GM18499 (cell line): Measurements from ENCODE around the gene GDAP2.

Experiments used
- ATAC-seq: cut with Tn5 transposase; IDR thresholded peaks from one replicate; pipeline ENCODE4 v1.9.1; 2021; ENCODE audit warnings: moderate number of reproducible peaks; ENCODE audit not compliant: insufficient read depth, unreplicated experiment

GDAP2 gene

DNA sequence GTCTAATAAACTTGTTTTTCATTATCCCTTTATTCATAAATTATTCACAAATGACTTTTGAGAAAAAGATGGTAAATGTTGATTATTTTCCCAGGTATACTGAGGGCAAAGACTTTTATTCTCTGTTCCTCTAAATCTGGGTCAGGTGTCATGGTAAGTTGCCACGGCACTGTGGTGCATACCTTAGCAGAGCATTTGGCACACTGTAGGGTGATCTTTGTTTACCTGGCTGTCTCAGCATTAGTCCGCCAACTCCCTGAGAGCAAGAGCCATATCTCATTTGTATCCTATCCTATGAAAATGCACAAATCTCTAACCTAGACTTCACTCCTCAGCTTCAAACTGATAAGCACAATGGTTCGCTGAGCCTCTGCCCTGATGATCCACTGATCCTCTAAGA lies 24.9 kb downstream of the GDAP2 start:
- no peak for ATAC-seq

DNA sequence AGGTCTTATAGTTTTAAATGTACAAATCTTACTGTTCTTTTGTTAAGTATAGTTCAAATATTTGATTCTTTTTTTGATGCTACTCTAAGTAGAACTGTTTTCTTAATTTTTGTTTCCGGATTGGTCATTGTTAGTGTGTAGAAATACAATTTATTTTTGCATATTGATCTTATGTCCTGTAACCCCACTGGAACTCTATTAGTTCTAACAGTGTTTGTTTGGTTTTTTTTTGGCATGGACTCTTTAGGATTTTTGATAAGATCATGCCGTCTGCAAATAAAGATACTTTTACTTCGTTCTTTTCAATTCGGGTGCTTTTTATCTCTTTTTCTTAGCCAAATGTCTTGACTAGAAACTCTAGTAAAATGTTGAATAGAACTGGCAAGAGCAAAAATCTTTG lies 26.5 kb downstream of the GDAP2 start:
- no peak for ATAC-seq

DNA sequence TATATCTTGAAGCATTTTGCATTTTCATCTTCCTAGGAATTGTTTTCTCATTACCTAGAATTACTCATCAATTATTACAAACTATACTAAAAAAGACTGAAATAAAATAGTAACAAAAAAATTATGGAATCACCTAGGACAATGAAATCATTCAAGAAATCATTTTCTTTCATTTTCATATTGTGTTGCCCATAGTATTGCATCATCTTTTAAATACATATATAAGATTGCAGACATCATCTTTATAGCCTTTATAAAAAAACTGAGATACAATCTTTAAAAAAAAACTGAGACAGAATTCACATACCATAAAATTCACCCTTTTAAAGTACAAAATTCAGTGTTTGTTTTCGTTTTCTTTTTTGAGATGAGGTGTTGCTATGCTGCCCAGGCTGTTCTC lies 29.6 kb downstream of the GDAP2 start:
- no peak for ATAC-seq

DNA sequence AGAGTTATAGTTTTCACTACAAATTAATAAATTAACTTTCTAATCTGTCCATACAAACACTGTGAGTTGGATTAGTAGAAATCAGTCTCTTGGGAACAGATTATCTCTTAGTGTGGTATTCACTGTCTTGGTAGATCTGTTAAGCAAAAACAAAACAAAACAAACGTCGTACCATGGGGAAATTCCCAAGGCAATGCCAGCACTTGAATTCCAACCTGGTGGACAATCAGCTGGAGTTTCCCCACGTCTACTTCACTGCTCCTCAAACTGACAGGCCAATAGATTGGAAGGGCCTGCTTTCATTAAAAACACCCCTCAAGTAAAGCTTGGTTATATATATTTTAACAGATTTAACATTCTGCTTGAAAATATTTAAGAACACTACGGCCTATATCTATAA lies 31.9 kb downstream of the GDAP2 start:
- no peak for ATAC-seq

DNA sequence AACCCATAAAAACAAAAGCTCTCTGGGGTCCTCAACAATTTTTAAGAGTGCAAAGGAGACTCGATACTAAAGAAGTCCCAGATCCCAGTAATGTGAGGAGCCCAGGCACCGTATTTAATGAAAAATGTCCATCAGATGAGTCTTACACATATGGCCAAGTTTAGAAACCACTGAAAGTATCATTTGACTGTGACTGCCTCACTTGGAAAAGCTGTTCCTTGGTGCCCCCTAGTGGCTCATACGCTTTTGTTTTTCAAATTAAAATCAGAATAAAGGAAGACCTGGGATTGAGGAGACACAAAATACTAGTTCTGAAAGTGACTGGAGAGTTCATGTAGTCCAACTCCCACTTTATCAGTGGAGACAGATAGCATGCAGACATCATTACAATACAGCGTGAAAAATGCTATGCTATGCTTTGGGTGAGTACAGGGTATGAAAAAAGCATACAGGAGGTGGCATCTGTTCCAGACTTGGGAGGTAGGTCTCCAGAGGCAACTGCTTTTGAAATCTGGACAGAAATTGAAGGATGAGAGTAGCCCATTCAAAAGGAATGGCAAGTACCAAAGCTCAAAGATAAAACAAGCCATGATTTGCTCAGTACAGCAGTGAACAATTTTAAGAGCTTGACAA lies 33.8 kb downstream of the GDAP2 start:
- ATAC-seq = peak; percentile 77

DNA sequence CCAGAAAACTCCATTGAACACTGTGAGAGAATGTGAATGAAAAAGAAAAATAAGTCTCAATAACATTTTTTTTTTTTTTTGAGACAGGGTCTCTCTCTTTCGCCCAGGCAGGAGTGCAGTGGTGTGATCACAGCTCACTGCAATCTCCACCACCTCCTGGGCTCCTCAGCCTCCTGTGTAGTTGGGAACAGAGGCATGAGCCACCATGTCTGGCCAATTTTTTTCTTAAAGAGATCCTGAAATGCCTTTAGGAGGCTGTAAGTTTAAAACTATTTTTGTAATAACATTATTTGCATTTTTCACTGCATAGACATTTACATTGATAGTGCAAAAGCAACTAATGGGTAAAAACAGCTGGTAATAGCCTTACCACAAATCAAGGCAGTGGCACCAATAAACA lies 35.3 kb downstream of the GDAP2 start:
- ATAC-seq = no peak

DNA sequence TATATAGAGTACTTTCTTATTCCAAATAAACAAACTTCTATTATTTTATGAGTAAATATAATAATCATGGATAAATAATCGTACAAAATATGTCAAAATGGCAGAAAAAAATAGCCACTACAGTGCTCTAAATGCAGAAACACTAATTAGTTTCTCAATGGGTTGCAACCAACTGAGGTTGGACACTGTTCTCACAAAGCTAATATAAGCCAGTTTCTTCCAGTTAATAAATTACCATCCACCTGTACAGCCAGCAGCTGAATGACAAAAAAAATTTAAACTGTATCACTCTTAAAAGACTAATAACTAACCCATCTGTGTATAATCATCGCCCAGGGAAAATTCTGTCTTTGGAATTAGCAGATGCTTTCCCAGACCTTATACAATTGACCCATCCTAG lies 36.9 kb downstream of the GDAP2 start:
- ATAC-seq = no peak

DNA sequence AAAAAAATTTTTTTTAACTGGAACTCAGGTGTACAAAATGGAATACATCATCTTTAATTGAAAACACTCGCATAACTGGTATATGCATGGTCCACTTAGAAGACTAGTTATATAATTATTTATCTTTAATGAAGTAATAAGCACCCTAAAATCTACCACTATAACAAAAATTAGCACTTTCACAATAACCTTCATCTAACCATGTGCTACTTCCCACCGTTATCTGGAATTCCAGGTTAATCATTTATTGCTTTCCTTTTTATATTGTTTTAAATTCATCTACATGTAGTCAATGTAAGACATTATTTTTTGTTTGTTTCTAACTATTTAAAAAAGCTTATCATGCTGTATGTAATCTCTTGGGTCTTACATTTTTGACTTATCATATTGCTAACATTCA lies 39.0 kb downstream of the GDAP2 start:
- no peak for ATAC-seq

DNA sequence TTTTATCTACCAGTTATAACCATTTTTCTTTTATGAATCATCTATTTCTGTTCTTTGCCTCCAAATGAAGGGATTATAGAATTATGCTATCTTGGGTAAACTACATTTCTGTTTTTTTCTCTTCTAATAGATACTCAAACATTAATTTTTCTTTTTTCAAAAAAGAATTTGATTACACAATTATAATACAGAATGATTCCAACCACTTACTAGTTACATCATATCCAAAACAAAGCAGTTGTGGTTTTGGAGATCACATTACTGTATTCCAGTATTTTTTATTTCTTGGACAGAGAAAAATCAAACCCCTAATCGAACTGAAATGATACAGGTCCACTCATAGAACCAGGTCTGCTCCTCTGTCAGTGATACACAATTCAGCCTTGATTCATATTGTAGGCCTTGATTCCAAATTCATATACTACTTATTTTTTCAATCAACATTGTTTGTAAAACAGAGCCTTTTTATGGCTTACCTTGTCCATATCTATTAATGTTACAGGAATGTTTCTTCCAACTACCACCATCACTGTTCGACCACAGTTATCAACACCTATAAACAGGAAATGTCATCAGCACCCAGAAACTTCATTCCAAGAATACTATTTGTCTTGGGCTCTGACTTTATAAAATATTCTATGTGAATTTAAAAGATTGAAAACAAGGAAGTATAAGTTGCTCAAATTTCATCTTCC lies 43.2 kb downstream of the GDAP2 start:
- ATAC-seq = no peak

DNA sequence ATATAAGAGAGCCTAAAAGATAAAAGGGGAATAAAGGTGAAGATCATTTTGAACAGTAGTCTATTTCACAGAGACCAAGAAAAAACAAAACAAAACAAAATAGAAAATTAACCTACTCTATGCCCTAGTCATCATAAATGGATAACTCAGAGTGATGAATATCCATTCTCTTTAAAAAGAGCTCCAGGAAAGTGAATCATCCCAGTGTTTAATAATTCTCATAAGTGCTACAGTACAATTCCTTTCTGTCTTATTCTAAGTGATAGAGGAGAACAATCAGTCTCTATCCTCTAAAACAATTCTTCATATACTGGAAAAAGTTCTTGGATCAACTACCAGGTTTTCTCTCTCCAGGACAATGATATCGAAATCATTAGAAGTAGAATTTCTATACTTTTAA lies 45.8 kb downstream of the GDAP2 start:
- no peak for ATAC-seq

DNA sequence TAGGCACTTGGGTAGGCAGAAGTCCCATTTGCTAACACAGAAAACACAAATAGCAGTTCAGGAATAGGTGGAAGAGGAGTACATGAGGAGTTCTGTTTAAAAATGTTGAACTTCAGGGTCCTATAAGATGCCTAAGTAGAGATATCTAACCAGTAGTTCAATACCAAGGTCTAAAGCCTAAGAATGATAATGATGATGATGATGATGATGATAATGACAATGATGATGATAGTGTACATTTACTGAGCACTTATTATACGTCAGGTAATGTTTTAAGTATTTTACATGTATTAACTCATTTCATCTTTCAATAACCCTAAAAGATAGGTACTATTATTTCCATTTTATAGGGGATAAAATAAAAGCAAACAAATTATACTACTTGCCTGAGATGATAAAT lies 50.1 kb downstream of the GDAP2 start:
- ATAC-seq = no peak

DNA sequence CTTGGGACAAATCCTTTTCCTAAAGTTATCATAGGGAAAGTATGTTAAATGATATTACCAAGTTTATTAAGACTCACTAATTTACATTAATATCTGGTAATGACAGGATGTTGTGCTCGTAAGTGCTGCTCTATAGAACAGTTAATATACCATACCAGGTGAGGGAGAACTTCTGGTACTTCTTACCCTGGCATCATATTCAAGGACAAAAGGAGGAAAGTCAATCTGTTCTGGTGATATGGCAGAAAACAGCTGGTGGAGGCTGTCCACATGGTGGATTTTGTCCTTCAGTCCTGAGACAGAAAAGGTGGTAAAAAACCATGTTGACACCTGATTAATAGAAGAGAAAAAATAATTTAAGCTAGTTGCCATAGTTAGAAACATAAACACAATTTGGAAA lies 51.6 kb downstream of the GDAP2 start:
- ATAC-seq = no peak

DNA sequence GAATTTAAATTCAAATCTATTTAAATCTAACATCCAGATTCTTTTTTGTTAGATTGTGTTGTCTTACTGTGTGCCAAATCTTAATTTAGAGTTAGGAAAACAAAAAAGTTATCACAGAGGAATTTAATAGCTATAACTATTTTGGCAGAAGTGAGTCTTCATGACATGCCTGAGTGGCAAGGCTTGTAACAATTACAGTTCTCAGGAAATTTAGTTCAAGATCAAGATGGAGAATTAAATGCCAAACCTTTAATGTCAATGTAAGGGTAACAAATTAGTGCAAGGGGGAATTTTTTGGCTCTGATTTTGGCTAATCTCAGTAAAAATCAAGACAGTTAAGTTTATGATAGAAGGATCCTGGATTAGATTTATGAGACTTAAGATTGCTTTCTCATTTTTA lies 58.4 kb downstream of the GDAP2 start:
- ATAC-seq = no peak

DNA sequence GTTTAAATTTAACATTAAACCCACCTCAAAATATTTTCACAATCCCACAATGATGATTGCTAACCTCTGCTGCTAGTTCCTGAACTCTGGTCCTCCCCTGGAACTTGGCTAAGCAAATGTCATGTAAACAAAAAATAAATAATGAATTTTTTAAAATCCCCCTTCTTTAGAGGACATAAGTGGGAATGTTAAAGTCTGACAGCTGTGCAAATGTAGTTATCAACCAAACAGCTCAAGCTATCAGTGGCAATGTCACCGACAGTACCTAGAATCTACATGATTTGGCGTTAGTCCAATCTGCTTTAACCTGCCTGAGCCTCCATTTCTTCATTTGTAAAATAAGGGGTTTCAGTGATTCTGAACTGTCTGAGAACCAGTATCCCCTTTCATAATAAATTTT lies 67.7 kb downstream of the GDAP2 start:
- ATAC-seq = no peak

DNA sequence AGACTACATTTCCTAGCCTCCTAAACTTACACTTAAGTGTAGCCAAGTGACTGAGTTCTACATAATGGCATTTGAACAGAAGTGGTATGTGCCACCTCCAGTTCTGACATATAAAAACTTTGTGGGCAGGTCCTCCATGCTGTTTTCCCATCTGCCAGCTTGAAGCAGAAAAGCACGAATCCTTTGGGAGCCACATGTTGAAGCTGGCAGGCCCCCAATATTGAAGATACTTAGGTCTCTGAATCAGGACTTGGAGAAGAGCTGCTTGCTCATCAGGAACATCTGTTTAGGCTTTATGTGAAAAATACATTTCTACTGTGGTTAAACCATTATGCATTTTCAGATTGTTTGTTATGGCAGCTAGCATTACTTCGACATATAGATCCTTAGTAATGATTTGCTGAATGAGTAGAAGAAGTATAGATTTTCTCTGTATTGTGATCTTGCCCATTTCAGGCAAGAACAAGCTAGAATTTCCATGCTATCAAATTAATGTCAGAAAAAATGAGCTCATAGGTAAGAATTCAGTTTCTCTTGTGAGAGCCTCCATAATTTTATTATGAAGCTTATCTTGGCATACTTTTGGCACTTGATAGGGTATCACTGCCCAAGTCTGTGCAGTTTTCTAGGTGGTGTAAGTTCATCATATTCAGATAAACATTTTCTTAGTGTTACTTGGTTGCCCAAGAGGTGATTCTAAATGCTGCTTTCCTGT lies 68.4 kb downstream of the GDAP2 start:
- no peak for ATAC-seq

DNA sequence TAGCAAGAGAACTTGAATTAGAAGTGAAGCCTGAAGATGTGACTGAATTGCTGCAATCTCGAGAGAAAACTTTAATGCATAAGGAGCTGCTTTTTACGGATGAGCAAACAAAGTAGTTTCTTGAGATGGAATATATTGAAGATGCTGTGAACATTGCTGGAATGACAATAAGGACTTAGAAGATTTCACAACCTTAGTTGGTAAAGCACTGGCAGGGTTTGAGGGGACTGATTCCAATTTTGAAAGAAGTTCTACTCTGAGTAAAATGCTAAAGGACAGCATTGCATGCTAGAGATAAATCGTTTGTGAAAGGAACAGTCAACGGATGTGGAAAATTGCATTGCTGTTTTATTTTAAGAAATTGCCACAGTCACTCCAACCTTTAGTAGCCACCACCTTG lies 69.5 kb downstream of the GDAP2 start:
- ATAC-seq = no peak

DNA sequence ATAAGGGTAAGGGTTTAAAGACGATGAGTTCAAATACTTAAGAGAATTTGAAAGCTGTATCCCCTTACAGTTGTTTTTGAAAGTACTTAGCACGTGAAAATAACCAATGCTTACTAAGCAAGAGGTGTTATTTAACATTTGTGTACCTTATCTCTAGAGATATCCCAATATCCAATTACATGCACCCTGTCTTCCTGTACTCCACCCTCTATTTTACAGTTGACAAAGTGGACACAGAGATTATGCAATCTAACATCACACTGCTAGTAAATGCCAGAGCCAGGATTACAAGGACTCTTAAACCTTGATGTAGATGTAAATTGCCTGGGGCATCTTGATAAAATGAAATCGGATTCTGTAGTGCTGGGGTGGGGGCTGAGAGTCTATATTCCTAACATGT lies 72.0 kb downstream of the GDAP2 start:
- no peak for ATAC-seq

DNA sequence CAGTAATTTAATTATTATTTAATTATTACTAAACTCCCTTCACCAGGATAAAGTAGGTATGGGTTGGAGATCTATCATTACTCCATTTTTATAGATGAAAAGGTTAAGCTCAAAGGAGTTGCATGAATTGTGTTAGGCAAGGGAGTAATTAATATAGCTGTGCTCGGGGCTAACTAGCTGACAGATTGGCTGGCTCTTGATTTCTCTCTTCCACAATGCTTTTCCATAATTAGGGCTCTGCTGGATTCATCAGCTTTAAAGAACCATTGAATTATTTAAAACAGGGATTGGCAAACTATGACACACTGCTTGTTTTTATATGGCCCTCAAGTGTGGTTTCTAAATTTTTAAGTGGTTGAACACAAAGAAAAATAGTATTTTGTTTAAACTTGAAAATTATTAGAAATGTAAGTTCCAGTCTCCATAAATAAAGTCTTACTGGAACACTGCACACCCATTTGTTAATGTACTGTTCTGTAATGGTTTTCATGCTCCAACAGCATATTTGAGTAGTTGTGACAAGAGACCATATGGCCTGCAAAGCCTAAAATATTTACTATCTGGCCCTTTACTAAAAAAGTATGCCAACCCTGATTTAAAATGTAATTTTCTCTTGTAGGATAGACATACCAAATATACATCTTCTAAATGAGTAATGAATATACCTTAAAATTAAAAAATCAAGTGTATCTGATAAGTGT lies 76.4 kb downstream of the GDAP2 start:
- no peak for ATAC-seq

DNA sequence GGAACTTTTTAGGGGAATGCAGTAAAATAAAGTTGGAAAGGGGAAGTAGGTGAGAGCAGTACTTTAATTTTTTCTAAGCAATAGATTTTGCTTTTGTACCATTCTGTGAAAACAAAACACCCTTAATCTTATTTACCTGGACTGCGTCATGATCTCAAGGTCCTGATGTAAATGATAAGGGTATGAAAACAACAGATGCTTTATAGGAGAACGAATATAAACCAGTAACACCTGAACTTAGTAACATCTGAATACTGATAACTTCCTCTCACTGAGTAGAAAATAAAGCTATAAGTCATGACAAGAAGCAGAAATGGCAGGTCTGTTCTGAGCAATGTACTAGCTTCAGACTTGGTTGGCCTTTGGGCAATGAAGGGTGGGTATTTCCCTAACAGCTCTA lies 77.7 kb downstream of the GDAP2 start:
- ATAC-seq = no peak

DNA sequence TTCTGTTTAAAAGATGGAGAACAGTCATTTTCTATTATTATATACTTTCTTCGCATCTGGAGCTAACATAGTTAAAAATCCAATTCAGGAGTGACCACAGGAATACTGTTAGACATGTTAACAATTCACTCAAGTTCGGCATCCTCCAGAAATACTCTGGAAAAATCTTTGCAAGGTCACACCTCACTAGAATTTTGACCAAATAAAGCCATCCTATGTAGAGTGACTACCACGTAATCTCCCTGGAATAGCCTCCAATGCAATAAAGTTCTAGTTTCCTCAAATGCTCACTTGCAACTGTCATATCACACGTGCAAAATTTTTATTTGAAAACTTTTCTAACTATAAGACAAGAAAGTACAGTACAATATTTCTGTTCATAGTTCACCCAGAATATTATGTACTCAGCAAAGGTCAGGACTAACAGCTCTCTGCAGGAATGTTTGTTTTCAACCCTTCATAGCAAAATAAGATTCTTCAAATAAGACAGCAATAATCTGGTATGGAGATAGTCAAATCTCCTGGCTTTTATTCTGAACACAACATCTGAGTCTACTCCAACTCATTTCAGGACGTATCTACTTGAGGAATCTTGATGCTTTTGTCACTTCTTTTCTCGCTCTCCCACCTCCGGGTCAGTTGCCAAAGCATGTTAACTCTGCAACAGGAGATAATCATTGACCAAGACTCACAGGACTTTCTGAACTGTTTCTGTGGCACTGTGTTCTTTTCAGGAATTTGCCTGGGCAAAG lies 82.6 kb downstream of the GDAP2 start:
- ATAC-seq = no peak
